VCaP (cell line): ENCODE results near the gene RPS27.
"Not testable (repeated sequence)": the region's sequence is repeated elsewhere in the genome, so short reads cannot be mapped to it uniquely, and the experiment has no call there.

Source experiments
- H3K27ac ChIP-seq: fragments of 450-650 bp; 2 replicates; pipeline ENCODE4 v1.5.1; 2017
- TF ChIP-seq, protein P1 (sequence below): fragments of 450-650 bp; conservative IDR thresholded peaks from 2 replicates; pipeline ENCODE4 v1.5.1; 2017; ENCODE audit warnings: mild to moderate bottlenecking, moderate library complexity

Gene RPS27

DNA sequence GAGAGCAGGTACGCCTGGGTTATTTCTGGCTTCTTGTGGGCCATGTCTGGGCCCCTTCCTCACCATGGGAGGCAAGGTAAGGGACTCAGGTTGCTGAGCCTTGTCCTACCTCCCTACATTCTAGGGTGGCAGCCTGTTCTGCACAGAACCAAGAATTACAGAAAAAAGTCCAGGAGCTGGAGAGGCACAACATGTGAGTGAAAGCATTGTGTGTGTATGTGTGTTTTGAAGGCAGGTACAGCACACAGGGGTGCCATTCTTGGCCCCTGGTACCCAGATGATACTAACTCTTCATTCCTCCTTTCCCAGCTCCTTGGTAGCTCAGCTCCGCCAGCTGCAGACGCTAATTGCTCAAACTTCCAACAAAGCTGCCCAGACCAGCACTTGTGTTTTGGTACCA is 17.5 kb upstream of the RPS27 start:
- H3K27ac ChIP-seq, result no peak overlapping the region; the same call in 1 of the 2 replicates
- TF ChIP-seq, protein P1, sequence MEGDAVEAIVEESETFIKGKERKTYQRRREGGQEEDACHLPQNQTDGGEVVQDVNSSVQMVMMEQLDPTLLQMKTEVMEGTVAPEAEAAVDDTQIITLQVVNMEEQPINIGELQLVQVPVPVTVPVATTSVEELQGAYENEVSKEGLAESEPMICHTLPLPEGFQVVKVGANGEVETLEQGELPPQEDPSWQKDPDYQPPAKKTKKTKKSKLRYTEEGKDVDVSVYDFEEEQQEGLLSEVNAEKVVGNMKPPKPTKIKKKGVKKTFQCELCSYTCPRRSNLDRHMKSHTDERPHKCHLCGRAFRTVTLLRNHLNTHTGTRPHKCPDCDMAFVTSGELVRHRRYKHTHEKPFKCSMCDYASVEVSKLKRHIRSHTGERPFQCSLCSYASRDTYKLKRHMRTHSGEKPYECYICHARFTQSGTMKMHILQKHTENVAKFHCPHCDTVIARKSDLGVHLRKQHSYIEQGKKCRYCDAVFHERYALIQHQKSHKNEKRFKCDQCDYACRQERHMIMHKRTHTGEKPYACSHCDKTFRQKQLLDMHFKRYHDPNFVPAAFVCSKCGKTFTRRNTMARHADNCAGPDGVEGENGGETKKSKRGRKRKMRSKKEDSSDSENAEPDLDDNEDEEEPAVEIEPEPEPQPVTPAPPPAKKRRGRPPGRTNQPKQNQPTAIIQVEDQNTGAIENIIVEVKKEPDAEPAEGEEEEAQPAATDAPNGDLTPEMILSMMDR, result no peak

DNA sequence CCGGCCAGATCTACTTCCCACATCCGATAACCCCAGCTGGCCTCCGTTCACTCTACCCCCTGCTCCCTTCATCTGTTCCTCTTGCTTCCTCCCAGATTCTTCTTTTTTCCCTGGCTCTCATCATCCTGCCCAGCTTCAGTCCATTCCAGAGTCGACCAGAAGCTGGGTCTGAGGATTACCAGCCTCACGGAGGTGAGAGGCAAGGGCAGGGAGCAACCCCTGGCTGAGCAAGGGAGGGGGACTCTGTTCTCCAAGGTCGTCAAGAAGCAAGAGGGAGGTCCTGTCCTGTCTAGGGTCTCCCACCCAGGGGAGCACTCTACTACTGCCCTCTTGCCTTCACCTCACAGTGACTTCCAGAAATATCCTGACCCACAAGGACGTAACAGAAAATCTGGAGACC is 17.0 kb upstream of the RPS27 start:
- no peak overlapping the region; the same call in 1 of the 2 replicates for H3K27ac ChIP-seq
- TF ChIP-seq, protein P1, result no peak

GRCh38 chr1:153976819-153977249 is 13.7 kb upstream of the RPS27 start:
- peak overlapping the region; percentile 96 for H3K27ac ChIP-seq
- TF ChIP-seq, protein P1, result no peak

GRCh38 chr1:153977250-153978240 is 13.0 kb upstream of the RPS27 start, which contains the start of gene JTB:
JTB (minus strand) TSS chr1:153977674; CDS start chr1:153977252, 422 bp downstream.
- H3K27ac ChIP-seq, result peak within 1 kb of the TSS; percentile 96
- TF ChIP-seq, protein P1, result no peak

- peak overlapping the region; percentile 96 for H3K27ac ChIP-seq
- TF ChIP-seq, protein P1, result no peak
These were observed 12.2 kb upstream of the RPS27 start for GRCh38 chr1:153978274-153978909.

DNA sequence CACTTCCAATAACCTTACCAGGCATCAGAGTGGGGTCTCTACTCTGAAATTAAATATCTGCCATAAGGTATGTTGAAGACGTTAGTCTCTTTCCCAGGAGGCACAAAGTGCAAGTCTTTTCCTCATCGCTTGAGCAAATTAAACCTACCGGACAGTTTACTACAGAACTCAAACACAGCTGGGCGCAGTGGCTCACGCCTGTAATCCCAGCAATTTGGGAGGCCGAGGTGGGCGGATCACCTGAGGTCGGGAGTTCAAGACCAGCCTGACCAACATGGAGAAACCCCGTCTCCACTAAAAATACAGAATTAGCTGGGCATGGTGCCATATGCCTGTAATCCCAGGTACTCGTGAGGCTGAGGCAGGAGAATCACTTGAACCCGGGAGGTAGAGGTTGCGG is 11.5 kb upstream of the RPS27 start:
- H3K27ac ChIP-seq, result peak overlapping the region; percentile 96

DNA sequence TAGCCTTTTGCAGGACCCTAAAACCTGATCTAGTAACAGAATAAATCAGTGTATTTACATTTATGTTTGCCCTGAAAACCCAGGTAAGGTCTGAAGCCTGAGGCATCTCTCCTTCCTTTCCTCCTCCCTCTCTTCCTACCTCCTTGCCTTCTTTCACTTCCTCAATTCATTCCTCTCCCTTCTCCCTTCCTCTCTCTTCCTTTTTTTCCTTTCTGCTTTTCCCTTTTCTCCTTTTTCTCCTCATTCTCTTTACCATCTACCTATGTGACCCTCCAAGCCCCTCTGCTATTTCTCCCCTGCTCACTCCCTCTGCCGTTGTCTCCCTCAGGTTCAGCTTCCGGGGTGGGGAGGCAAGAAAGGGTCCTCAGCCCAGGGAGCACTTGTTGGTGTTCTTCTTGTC is 8.8 kb upstream of the RPS27 start:
- not testable (repeated sequence) for H3K27ac ChIP-seq

GRCh38 chr1:153984123-153984894 is 6.3 kb upstream of the RPS27 start:
- TF ChIP-seq, protein P1, result no peak
- H3K27ac ChIP-seq, result no peak overlapping the region
